SK-N-SH treated with all-trans-retinoic acid at 6 μM for 48 hours (cell line): ENCODE data around the gene HYI.

Source experiments
- ATAC-seq: fragments of 200-7000 bp; cut with Tn5 transposase; 3 replicates; pipeline ENCODE4 v1.9.1; 2020; ENCODE audit warnings: mild to moderate bottlenecking, moderate library complexity
- ARNTL ChIP-seq: fragments of 450-650 bp; formaldehyde crosslinking; IDR thresholded peaks from 2 replicates; pipeline ENCODE4 v1.5.0; 2020; ENCODE audit warnings: low read depth, mild to moderate bottlenecking, moderate library complexity, borderline replicate concordance
- BACH2 ChIP-seq: fragments of 250-450 bp; sonication (Bioruptor Pico); IDR thresholded peaks from 2 replicates; pipeline ENCODE4 v1.9.0; 2021; ENCODE audit warnings: mild to moderate bottlenecking, borderline replicate concordance
- CSDC2 ChIP-seq: fragments of 250-450 bp; sonication (Bioruptor Pico); IDR thresholded peaks from 2 replicates; pipeline ENCODE4 v1.5.0; 2020; ENCODE audit warnings: mild to moderate bottlenecking, moderate library complexity
- ESRRG ChIP-seq: fragments of 250-450 bp; sonication (Bioruptor Pico); IDR thresholded peaks from 2 replicates; pipeline ENCODE4 v1.6.1; 2021; ENCODE audit warnings: mild to moderate bottlenecking
- GLIS3 ChIP-seq: fragments of 250-450 bp; sonication (Bioruptor Pico); IDR thresholded peaks from 2 replicates; pipeline ENCODE4 v1.5.0; 2020; ENCODE audit warnings: mild to moderate bottlenecking, moderate library complexity
- ISL1 ChIP-seq: fragments of 250-450 bp; sonication (Bioruptor Pico); IDR thresholded peaks from 2 replicates; pipeline ENCODE4 v2.1.2; 2022; ENCODE audit warnings: mild to moderate bottlenecking, moderate library complexity
- OSR1 ChIP-seq: fragments of 250-450 bp; sonication (Bioruptor Pico); IDR thresholded peaks from 2 replicates; pipeline ENCODE4 v1.8.0; 2022; ENCODE audit warnings: moderate library complexity, mild to moderate bottlenecking, inconsistent platforms
- PPARA ChIP-seq: fragments of 250-450 bp; sonication (Bioruptor Pico); IDR thresholded peaks from 2 replicates; pipeline ENCODE4 v1.5.0; 2020; ENCODE audit warnings: mild to moderate bottlenecking, borderline replicate concordance
- RARB ChIP-seq: fragments of 250-450 bp; sonication (Bioruptor Pico); IDR thresholded peaks from 2 replicates; pipeline ENCODE4 v1.8.0; 2021; ENCODE audit warnings: mild to moderate bottlenecking, moderate library complexity
- SNAI2 ChIP-seq: fragments of 250-450 bp; sonication (Bioruptor Pico); IDR thresholded peaks from 2 replicates; pipeline ENCODE4 v1.5.0; 2020; ENCODE audit warnings: mild to moderate bottlenecking, moderate library complexity
- TOX ChIP-seq: fragments of 250-450 bp; sonication (Bioruptor Pico); IDR thresholded peaks from 2 replicates; pipeline ENCODE4 v1.8.0; 2021; ENCODE audit warnings: mild to moderate bottlenecking, moderate library complexity, borderline replicate concordance
- ZFP3 ChIP-seq: fragments of 250-450 bp; sonication (Bioruptor Pico); IDR thresholded peaks from 2 replicates; pipeline ENCODE4 v1.5.0; 2020; ENCODE audit warnings: mild to moderate bottlenecking, moderate library complexity
- ZNF565 ChIP-seq: fragments of 450-650 bp; formaldehyde crosslinking; conservative IDR thresholded peaks from 2 replicates; pipeline ENCODE4 v1.5.0; 2020; ENCODE audit warnings: low read depth, mild to moderate bottlenecking, moderate library complexity
- ZNF70 ChIP-seq: fragments of 450-650 bp; formaldehyde crosslinking; IDR thresholded peaks from 2 replicates; pipeline ENCODE4 v1.5.0; 2020; ENCODE audit warnings: mild to moderate bottlenecking, moderate library complexity
- ZNF8 ChIP-seq: fragments of 450-650 bp; formaldehyde crosslinking; IDR thresholded peaks from 2 replicates; pipeline ENCODE4 v1.5.0; 2020; ENCODE audit warnings: mild to moderate bottlenecking, moderate library complexity
- TF ChIP-seq, protein P1 (sequence below): fragments of 250-450 bp; sonication (Bioruptor Pico); IDR thresholded peaks from 2 replicates; pipeline ENCODE4 v1.8.0; 2021; ENCODE audit warnings: low read depth, mild to moderate bottlenecking, moderate library complexity, borderline replicate concordance
- TF ChIP-seq, protein P2 (sequence below): fragments of 250-450 bp; sonication (Bioruptor Pico); IDR thresholded peaks from 2 replicates; pipeline ENCODE4 v1.8.0; 2020; ENCODE audit warnings: mild to moderate bottlenecking, moderate library complexity, borderline replicate concordance
- TF ChIP-seq, protein P3 (sequence below): fragments of 250-450 bp; sonication (Bioruptor Pico); IDR thresholded peaks from 2 replicates; pipeline ENCODE4 v1.5.1; 2021; ENCODE audit warnings: mild to moderate bottlenecking, moderate library complexity

The HYI gene

DNA sequence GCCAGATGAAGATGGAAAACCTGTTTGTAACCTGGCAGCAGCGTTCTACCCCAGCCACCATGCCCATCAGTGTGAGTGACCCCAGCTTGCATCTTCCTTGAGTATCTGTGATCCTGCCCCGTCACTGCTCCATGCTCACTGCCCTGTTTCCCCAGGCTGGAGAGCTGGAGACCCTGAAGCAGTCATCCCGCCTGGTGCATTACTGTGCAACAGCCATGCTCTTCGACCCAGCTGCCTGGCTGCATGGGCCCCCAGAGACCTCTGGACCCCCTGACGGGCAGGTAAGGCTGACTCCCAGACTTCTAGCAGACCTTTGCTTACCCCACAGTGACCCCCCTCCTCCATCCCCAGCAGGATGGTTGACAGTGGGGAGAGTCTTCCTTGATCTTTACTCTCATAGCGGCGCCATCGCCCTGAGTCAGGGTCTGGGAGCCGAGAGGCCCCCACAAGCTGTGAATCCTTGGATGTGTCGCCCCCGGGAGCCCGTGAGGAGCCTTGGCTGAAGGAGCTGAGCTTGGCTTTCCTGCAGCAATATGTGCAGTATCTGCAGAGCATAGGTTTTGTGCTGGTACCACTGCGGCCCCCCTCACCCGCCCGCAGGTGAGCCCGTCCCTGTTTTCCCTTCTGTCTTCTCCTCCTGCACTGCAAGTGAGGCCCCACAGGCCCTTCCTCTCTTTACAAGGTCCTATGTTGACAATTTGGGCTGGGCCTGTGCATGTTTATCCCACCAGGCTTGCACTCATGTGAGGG lies 10.4 kb downstream of the HYI start:
- no peak for ATAC-seq
- no peak for TF ChIP-seq RARB (CRISPR knock-in tag)
- no peak for TF ChIP-seq PPARA (CRISPR knock-in tag)
- no peak for TF ChIP-seq GLIS3 (CRISPR knock-in tag)
- TF ChIP-seq, protein P1, sequence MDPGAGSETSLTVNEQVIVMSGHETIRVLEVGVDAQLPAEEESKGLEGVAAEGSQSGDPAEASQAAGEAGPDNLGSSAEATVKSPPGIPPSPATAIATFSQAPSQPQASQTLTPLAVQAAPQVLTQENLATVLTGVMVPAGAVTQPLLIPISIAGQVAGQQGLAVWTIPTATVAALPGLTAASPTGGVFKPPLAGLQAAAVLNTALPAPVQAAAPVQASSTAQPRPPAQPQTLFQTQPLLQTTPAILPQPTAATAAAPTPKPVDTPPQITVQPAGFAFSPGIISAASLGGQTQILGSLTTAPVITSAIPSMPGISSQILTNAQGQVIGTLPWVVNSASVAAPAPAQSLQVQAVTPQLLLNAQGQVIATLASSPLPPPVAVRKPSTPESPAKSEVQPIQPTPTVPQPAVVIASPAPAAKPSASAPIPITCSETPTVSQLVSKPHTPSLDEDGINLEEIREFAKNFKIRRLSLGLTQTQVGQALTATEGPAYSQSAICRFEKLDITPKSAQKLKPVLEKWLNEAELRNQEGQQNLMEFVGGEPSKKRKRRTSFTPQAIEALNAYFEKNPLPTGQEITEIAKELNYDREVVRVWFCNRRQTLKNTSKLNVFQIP: no peak
- no peak for TF ChIP-seq ZNF565 (CRISPR knock-in tag)
- TF ChIP-seq ZFP3 (CRISPR knock-in tag): no peak

DNA sequence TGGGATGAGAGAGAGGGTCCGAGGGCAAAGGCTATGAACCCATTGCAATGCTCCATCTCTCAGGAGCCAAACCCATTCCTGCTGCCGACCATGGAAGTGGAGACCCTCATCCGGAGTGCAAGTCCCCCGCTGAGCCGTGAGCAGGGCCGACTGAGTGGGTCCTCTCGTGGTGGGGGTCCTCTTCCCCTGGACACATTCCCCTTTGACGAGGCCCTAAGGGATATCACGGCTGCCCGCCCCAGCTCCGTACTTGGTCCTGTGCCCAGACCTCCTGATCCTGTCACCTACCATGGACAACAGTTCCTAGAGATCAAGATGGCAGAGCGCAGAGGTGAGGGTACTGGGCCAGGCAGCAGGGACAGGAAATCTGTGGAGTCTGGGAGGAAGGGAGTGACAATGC lies 11.0 kb downstream of the HYI start:
- TF ChIP-seq, protein P2, sequence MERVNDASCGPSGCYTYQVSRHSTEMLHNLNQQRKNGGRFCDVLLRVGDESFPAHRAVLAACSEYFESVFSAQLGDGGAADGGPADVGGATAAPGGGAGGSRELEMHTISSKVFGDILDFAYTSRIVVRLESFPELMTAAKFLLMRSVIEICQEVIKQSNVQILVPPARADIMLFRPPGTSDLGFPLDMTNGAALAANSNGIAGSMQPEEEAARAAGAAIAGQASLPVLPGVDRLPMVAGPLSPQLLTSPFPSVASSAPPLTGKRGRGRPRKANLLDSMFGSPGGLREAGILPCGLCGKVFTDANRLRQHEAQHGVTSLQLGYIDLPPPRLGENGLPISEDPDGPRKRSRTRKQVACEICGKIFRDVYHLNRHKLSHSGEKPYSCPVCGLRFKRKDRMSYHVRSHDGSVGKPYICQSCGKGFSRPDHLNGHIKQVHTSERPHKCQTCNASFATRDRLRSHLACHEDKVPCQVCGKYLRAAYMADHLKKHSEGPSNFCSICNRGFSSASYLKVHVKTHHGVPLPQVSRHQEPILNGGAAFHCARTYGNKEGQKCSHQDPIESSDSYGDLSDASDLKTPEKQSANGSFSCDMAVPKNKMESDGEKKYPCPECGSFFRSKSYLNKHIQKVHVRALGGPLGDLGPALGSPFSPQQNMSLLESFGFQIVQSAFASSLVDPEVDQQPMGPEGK (CRISPR knock-in tag): no peak
- TF ChIP-seq BACH2 (CRISPR knock-in tag) (no peak), TOX (CRISPR knock-in tag) (no peak), ESRRG (no peak), ZNF70 (no peak), GLIS3 (CRISPR knock-in tag) (no peak), ISL1 (CRISPR knock-in tag) (no peak), OSR1 (no peak), CSDC2 (no peak)
- TF ChIP-seq, protein P1: no peak
- no peak for ATAC-seq

DNA sequence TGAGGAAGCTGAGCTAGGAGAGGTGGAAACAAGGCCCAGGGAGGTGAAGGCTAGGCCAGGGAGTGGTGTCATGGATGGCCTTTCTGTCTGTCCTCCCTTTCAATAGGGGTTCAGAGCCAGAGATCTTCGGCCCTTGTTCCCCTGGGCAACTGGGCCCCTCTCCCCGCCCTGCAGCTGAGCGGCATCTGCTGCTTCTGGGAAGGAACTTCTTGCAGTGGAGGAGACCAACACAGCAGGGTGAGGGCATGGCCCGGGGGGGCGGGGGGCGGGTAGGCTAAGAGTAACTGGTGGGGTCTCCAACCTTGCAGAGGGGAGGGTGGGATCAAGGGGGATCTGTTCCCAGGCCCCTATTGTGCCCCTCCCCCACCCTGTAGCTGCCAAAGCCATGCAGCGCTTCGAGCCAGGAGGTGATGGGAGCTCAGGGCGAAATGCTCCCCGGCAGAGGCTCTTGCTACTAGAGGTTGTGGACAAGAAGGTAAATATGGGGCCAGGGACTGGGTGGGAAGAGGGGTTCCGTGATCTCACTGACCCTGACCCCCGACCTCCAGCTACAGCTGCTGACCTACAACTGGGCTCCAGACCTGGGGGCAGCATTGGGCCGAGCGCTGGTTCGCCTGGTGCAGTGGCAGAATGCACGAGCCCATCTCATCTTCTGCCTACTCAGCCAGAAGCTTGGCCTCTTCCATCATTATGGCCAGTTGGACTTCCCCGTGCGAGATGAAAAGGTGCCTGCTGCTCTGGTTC lies 11.7 kb downstream of the HYI start:
- no peak for TF ChIP-seq BACH2 (CRISPR knock-in tag)
- TF ChIP-seq, protein P3, sequence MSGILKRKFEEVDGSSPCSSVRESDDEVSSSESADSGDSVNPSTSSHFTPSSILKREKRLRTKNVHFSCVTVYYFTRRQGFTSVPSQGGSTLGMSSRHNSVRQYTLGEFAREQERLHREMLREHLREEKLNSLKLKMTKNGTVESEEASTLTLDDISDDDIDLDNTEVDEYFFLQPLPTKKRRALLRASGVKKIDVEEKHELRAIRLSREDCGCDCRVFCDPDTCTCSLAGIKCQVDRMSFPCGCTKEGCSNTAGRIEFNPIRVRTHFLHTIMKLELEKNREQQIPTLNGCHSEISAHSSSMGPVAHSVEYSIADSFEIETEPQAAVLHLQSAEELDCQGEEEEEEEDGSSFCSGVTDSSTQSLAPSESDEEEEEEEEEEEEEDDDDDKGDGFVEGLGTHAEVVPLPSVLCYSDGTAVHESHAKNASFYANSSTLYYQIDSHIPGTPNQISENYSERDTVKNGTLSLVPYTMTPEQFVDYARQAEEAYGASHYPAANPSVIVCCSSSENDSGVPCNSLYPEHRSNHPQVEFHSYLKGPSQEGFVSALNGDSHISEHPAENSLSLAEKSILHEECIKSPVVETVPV: no peak
- TF ChIP-seq RARB (CRISPR knock-in tag): no peak
- no peak for TF ChIP-seq ZNF8 (CRISPR knock-in tag)
- no peak for TF ChIP-seq GLIS3 (CRISPR knock-in tag)
- TF ChIP-seq CSDC2: no peak
- TF ChIP-seq ZNF70: no peak
- TF ChIP-seq ARNTL (CRISPR knock-in tag): no peak
- TF ChIP-seq, protein P2 (CRISPR knock-in tag): no peak
- TF ChIP-seq SNAI2 (CRISPR knock-in tag): no peak
- no peak for TF ChIP-seq OSR1
- TF ChIP-seq, protein P1: no peak
- TF ChIP-seq PPARA (CRISPR knock-in tag): no peak
- TF ChIP-seq ISL1 (CRISPR knock-in tag): no peak
- no peak for TF ChIP-seq TOX (CRISPR knock-in tag)
- no peak for ATAC-seq
